ENCODE results near the gene C11orf86.

- no peak for TF ChIP-seq USF1 (CRISPR knock-in tag; IDR thresholded peaks at IDR 0.05)
- no peak for TF ChIP-seq CREB1 (CRISPR knock-in tag; IDR thresholded peaks at IDR 0.05)
- no peak for TF ChIP-seq ZNF423 (CRISPR knock-in tag; IDR thresholded peaks at IDR 0.05)
- no peak for TF ChIP-seq CTCF (IDR thresholded peaks at IDR 0.05)
- no peak for TF ChIP-seq ELF4 (CRISPR knock-in tag; IDR thresholded peaks at IDR 0.05; ENCODE audit: low read depth)
- no peak for TF ChIP-seq E2F1 (CRISPR knock-in tag; IDR thresholded peaks at IDR 0.05)
Observed at GRCh38 chr11:66981976-66982578, 7.0 kb downstream of the C11orf86 start.
